ENCODE results near the gene TSEN2.

Gene TSEN2

DNA sequence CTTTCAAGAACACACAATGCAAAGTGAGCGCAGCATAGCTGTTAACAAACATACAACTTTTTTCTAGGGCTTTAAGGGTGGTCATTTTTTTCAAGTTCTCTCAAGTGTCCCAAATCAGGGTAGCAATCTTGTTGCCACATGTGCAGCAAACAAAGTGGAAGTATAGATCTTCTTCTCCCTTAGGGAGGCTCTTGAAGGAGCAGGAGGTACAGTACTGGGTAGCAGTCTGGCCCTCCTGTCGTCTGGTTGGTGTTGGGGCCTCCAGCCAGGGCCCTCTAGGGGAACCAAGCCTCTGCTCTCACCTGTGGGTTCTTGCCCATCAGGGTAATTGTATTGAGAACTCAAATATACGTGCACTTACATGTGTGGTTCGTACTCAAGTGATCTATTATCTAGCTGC, 98.5 kb downstream of the TSEN2 start:
- H3K4me3 ChIP-seq (ENCODE audit: low read depth, low read length), result no peak overlapping the region

Measured in iPS-11a (cell line).